Measurements from ENCODE around the gene GPR162.

Gene GPR162, protein sequence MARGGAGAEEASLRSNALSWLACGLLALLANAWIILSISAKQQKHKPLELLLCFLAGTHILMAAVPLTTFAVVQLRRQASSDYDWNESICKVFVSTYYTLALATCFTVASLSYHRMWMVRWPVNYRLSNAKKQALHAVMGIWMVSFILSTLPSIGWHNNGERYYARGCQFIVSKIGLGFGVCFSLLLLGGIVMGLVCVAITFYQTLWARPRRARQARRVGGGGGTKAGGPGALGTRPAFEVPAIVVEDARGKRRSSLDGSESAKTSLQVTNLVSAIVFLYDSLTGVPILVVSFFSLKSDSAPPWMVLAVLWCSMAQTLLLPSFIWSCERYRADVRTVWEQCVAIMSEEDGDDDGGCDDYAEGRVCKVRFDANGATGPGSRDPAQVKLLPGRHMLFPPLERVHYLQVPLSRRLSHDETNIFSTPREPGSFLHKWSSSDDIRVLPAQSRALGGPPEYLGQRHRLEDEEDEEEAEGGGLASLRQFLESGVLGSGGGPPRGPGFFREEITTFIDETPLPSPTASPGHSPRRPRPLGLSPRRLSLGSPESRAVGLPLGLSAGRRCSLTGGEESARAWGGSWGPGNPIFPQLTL

DNA sequence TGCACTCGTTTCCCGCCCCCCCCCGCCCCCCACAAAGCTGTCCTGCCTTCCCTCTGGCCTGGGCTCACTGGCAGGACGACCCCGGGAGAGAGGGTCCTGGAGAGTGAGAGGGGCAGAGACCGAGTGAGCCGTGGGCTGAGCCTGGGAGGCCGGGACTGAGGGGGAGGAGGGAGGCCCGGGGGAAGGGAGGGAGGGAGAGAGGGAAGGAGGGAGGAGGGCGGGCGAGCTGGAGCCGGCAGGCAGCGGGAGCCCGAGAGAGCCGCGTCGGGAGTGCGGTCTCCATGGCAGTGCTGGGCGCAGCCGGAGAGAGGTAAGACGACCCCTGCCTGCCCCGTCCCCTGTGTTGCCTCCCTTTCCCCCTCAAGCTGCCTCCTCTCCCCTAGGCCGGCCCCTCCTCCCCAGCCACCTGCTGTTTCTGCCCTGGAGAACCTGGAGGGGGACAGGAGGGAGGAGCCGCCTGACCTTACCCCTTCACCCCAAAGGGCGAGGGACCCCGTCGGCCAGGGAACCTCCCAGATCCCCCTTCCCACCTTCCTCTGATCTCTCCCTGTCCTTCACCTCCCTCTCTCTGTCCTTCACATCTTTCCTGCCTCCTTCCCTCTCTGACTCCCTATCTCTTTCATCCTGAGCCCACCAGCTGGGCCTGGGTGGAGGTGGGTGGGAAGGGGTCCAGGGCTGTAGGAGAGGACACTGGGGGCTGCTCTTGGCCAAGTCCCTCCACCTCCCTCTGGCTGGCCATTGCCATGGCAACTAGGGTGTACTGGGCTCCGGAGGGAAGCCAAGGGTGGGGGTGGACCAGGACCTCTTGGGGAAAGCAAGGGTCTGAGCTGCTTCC lies at the start of gene GPR162:
Gene GPR162 (plus strand): TSS at position 231 of the 835 bp plus-strand sequence. CDS start 2,078 bp downstream, outside the sequence.
- intact Hi-C loops (cut with DNase I): no loop called here
- peak in 9 of 10 donors; percentile 54 to 94 (median 70) for DNase-seq

GRCh38 chr12:6772331-6772695 lies 49.3 kb upstream of the GPR162 start, which contains the start of gene LAG3:
LAG3 (plus strand) TSS chr12:6772520; CDS start chr12:6772853, 333 bp downstream.
- intact Hi-C loops (cut with DNase I): no loop called here
- no peak for DNase-seq

DNA sequence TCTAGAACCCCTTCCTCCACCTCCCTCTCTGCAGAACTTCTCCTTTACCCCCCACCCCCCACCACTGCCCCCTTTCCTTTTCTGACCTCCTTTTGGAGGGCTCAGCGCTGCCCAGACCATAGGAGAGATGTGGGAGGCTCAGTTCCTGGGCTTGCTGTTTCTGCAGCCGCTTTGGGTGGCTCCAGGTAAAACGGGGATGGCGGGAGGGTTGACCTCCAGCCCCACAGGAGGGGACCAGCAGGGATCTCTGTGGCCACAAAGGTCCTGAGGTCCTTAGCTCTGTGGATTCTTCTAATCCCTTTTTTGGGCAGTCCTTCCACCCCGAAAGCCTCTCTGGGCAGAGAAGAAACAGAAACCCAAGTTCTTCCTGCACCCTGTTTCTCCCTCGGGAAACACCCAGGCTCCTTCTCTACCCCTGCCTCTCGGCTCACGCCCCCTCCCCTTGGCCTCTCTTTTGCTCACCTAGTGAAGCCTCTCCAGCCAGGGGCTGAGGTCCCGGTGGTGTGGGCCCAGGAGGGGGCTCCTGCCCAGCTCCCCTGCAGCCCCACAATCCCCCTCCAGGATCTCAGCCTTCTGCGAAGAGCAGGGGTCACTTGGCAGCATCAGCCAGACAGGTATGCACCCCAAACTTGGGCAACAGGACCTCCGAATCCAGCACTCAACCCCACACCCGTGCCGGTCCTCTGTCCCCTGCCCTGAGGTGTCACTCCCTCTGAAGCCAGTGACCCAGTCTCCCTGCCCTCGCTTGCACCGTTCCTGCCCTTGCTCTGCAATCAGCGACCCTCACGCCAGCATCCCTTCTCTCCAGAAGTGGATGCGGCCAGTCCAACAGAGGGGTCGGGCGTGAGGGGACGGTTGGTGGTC lies 48.7 kb upstream of the GPR162 start:
- intact Hi-C loops (cut with DNase I): no loop called here
- peak in 1 of 10 donors; percentile 36 for DNase-seq

GRCh38 chr12:6773590-6774351 lies 47.9 kb upstream of the GPR162 start:
- no peak for DNase-seq
- intact Hi-C loops (cut with DNase I): no loop called here

DNA sequence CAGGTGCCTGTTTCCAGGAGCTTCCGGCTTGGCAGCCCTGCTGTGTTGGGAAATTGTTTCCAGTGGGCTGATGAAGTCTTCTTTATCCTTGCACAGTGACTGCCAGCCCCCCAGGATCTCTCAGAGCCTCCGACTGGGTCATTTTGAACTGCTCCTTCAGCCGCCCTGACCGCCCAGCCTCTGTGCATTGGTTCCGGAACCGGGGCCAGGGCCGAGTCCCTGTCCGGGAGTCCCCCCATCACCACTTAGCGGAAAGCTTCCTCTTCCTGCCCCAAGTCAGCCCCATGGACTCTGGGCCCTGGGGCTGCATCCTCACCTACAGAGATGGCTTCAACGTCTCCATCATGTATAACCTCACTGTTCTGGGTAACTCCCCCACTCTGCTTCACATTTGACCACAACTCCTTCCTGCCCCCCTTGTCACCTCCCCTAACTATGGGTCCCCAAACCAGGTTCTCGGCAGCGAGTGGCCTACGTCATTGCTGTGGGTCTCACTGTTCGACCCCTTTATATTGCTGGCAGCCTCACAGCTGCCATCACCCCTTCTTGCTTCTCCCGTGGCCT lies 47.0 kb upstream of the GPR162 start:
- intact Hi-C loops (cut with DNase I): loop anchor here (5.0 kb wide), 1 partner anchor 37 kb away; no protein-coding TSS in a partner anchor
- DNase-seq: no peak

DNA sequence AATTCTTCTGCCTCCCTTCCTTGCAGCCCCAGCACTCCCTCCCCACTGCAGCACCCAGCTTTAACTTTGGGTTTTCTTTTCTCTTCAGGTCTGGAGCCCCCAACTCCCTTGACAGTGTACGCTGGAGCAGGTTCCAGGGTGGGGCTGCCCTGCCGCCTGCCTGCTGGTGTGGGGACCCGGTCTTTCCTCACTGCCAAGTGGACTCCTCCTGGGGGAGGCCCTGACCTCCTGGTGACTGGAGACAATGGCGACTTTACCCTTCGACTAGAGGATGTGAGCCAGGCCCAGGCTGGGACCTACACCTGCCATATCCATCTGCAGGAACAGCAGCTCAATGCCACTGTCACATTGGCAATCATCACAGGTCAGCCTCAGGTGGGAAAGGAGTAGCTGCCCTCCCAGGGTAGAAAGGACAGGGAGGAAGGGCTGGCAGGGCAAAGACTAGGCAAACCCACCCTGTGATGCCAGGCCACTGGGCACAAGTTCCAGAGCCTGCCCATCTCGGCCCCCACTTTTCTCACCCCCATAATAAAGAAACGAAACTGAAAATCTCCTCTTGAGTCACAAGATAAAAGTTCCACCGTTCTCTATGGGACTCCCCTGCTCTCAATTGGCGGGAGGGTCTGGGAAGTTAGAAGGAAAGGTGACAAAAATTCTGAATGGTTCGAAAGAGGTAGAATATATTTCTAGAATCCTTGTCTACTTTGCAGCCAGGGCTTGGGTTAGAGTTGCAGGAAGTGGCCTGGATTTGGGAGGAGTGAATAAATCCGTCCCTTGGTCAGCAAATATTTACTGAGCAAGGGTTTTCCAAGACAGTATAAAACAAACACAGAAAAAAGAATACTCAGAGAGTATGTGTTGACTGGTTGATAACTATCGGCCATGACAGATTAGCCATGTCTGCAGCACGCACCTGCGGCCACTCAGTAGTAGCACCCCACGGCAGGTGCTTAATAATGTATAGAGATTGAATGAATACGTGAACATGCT lies 46.1 kb upstream of the GPR162 start:
- DNase-seq: peak in 1 of 10 donors; percentile 20
- intact Hi-C loops (cut with DNase I): loop anchor here (5.0 kb wide), 1 partner anchor 38 kb away; no protein-coding TSS in a partner anchor

DNA sequence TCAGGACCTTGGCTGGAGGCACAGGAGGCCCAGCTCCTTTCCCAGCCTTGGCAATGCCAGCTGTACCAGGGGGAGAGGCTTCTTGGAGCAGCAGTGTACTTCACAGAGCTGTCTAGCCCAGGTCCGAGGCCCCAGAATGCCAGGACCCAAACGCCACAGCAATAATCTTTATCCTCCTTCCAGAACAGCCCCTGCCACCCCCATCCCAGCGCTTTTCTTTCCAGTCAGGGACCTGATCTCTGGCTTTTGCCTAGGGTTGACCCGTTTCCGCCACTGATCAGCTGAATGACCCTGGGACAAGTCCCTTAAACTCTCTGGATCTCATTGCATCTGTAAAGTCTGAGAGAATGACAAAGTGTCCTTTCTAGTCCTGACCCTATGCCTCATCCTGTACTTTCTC lies 44.2 kb upstream of the GPR162 start:
- intact Hi-C loops (cut with DNase I): loop anchor here (5.0 kb wide), 1 partner anchor 40 kb away; no protein-coding TSS in a partner anchor
- no peak for DNase-seq

DNA sequence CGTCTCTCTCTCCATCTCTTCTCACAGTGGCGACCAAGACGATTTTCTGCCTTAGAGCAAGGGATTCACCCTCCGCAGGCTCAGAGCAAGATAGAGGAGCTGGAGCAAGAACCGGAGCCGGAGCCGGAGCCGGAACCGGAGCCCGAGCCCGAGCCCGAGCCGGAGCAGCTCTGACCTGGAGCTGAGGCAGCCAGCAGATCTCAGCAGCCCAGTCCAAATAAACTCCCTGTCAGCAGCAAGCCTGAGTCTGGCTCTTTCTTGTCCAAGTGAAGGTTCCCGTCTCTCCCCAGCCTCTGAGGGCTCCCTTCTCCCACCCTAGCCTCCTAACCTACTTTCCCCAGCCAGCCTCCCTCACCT lies 43.4 kb upstream of the GPR162 start:
- intact Hi-C loops (cut with DNase I): loop anchor here (5.0 kb wide), 1 partner anchor 41 kb away; no protein-coding TSS in a partner anchor
- peak in 9 of 10 donors; percentile 30 to 94 (median 63) for DNase-seq

DNA sequence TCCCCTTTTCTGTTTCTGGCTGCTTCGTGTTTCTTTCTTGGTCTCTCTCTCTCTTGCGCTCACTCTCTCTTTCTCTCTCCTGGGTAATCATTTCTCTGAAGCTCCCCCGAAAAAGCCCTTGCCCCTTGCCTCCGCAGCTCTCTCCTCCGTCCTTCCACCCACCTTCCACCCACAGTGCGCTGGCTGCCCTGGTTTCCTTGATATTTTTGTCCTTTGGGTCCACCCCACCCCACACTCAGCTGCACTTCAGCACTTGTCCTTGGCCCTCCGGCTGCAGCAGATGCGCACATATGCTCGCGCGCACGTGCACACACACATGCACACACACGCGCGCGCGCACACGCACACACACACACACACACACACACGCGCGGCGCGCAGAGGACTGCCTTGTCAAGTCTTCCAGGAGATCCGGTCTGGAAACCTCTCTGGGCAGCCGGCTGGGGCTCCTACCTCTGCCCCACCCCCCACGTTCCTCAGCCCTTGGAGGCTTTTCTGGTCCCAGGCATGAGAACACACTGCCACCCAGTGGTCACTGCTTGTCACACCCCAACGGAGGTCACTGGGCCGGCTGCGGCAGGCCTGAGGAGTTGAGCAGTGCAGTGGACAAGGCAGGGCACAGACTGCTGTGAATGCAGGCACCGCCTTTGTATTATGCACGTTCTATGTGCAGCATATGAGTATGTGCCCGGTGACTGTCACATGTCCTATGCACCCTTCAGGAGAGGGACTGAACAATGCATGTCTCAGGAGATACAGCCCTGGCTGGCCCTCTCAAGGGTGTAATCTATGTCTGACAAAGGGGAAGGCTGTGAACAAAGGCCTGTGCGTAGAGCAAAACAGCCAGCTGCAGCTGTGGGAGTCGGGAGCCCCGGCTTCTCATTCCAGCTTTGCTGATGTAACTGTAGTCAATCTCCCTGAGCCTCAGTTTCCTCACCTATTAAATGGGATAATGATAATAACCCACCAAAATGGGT lies 42.8 kb upstream of the GPR162 start:
- intact Hi-C loops (cut with DNase I): loop anchor here (1.0 to 5.0 kb wide), 2 partner anchors 26 to 42 kb away; partner anchors contain the start of gene MLF2
- peak; percentile 83 to 98 (median 93) for DNase-seq

DNA sequence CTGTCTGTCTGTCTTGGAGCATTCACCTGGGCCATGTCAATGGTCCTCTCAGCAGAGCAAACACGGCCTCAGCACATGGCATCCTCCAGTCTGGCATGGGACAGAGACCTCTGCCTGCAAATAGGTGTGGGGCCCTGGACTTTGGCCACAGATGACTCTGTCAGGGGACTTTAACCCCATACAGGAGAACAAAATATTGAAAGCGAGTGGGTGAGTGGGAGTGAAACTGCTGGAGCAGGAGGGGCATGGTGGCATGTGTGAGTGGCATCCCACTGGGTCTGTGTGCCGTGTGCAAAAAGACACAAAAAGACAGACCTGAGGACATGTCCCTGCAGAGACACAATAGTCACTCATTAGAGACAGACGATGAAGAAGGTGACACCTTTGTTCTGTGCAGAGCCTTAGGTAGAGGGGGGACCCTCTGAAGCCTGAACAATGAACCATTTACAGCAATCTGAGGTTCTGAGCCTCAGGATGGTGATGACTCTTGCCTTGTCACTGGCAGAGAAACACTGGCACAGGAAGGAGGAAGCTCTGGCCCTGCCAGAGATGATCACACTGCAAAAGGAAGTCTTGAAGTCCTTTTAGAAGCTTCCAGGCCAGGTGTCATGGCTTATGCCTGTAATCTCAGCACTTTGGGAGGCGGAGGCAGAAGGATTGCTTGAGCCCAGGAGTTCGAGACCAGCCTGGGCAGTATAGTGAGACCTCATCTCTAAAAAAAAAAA lies 41.8 kb upstream of the GPR162 start:
- intact Hi-C loops (cut with DNase I): loop anchor here (1.0 to 5.0 kb wide), 2 partner anchors 27 to 43 kb away; partner anchors contain the start of gene MLF2
- DNase-seq: no peak

GRCh38 chr12:6780573-6780972 lies 41.0 kb upstream of the GPR162 start:
- intact Hi-C loops (cut with DNase I): no loop called here
- DNase-seq: peak in 1 of 10 donors; percentile 1

DNA sequence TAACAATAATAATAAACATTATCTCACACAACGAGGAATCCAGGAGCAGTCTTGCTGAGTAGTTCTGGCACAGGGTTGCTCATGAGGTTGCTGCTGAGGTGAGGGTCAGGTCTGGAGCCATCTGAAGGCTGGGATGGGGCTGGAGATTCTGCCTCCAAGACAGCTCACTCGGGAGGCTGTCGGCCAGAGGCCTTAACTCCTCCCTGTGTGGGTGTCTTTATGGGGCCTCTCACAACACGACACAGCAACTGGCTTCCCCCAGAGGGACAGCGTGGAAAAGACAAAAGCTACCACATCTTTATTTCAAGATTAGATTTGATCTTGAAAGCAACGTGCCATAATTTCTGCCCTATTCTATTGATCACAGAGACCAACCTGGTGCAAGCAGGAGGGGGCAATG lies 39.5 kb upstream of the GPR162 start:
- DNase-seq: no peak
- intact Hi-C loops (cut with DNase I): no loop called here

GRCh38 chr12:6782850-6783566 lies 38.6 kb upstream of the GPR162 start:
- intact Hi-C loops (cut with DNase I): no loop called here
- DNase-seq: peak in 1 of 10 donors; percentile 71

GRCh38 chr12:6783828-6784227 lies 37.8 kb upstream of the GPR162 start:
- intact Hi-C loops (cut with DNase I): no loop called here
- DNase-seq: peak in 2 of 10 donors; percentile 52 to 59

DNA sequence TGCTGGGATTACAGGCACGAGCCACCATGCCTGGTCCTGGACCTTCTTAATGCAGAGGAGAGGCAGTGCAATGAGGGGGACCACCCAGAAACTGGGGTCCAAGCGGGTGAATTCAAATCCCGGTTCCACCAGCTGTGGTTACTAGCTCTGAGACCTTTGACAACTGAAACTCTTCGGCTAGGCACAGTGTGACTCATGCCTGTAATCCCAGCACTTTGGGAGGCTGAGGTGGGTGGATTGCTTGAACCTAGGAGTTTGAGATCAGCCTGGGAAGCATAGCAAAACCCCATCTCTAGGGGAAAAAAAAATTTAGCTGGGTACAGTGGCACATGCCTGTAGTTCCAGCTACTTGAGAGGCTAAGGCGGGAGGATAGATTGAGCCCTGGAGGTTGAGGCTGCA lies 37.3 kb upstream of the GPR162 start:
- intact Hi-C loops (cut with DNase I): no loop called here
- peak in 1 of 10 donors; percentile 25 for DNase-seq

All from posterior cingulate gyrus (tissue), 11 donors.